Astrocyte of the spinal cord (primary cell): ENCODE results near the gene CDK16.

Experiments used
- DNase-seq: peaks from one replicate; pipeline ENCODE4 v3.0.0; 2011; ENCODE audit warnings: low read depth, low spot score
- H3K4me3 ChIP-seq: 2 replicates; pipeline ENCODE4 v1.5.1; 2011; ENCODE audit warnings: low read depth, mild to moderate bottlenecking, low read length, moderate library complexity
- in situ Hi-C: cut with HindIII; loops from 2 replicates; pipeline ENCODE4 v1.10.0; 2017; ENCODE audit warnings: low sequenced_read_pairs
- TF ChIP-seq, protein P1 (sequence below): IDR thresholded peaks from 2 replicates; pipeline ENCODE4 v1.5.1; 2012; ENCODE audit warnings: low read depth, mild to moderate bottlenecking, low read length, inconsistent platforms

CDK16 gene

DNA sequence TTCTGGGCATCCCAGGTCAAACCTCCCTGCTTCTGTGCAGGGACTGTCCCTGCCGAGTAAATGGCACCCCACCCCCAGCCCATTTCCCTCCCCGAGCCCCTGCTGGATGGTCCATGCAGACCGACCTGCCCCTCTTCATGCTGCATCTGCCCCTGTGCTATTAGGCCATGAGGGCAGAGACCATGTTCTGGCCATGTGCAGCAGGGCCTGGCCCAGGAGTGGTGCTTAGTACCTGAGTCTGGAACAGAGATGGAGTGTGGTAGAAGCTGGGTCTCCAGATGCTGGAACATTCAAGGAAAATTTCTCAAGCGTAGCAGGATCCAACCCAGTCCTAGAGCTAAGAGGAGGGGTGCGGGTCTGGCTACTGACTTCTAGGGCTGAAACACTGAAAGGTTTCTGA, 40.1 kb upstream of the CDK16 start:
- in situ Hi-C loops: no loop called here
- H3K4me3 ChIP-seq: no peak overlapping the region
- DNase-seq: no peak
- TF ChIP-seq, protein P1, sequence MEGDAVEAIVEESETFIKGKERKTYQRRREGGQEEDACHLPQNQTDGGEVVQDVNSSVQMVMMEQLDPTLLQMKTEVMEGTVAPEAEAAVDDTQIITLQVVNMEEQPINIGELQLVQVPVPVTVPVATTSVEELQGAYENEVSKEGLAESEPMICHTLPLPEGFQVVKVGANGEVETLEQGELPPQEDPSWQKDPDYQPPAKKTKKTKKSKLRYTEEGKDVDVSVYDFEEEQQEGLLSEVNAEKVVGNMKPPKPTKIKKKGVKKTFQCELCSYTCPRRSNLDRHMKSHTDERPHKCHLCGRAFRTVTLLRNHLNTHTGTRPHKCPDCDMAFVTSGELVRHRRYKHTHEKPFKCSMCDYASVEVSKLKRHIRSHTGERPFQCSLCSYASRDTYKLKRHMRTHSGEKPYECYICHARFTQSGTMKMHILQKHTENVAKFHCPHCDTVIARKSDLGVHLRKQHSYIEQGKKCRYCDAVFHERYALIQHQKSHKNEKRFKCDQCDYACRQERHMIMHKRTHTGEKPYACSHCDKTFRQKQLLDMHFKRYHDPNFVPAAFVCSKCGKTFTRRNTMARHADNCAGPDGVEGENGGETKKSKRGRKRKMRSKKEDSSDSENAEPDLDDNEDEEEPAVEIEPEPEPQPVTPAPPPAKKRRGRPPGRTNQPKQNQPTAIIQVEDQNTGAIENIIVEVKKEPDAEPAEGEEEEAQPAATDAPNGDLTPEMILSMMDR: no peak

DNA sequence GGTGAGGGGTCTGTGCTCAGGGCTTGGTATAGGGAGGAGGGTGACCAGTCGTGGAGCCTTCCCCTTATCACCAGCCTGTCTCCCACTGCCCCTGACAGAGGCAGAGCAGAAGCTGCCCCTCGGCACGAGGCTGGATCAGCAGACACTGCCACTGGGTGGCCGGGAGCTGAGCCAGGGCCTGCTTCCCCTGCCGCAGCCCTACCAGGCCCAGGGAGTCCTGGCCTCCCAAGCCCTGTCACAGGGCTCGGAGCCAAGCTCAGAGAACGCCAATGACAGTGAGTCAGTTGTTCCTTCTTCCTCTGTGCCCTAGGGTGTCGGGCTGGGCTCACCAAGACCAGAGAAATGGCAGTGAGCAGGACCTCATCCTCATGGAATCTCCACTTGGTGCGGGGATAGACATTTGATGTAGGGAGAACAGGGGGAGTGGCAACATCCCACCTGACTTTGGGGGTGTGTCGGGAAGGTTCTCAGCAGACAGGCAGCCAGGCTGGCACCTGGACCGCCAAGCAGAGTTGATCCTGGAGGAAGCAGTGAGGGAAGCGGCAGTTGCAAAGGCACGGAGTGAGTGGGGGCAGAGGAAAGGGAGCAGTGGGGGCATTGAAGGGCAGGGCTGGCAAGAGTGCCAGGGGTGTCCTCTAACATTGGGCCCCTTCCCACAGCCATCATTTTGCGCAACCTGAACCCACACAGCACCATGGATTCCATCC, 39.1 kb upstream of the CDK16 start:
- TF ChIP-seq, protein P1: no peak
- in situ Hi-C loops: no loop called here
- DNase-seq: peak; percentile 26
- no peak overlapping the region for H3K4me3 ChIP-seq

- no peak for DNase-seq
- TF ChIP-seq, protein P1: no peak
- in situ Hi-C loops: no loop called here
- no peak overlapping the region for H3K4me3 ChIP-seq
Measured at GRCh38 chrX:47179928-47180255, 38.6 kb upstream of the CDK16 start.

DNA sequence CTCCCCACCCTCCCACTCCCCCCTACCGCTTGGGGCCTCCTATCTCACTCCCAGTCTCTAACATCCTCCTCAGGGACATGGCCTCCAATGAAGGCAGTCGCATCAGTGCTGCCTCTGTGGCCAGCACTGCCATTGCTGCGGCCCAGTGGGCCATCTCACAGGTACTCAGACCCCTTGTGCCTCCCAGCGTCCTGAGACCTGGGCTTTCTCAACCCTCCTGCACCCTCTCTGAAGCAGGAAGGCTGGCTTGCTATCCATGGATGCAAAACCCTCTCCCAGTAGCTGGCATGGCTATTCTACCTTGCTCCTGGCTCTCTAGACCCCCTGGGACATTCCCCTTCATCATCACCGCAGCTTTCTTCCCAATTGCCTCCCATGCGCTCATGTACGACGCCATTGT, 38.1 kb upstream of the CDK16 start:
- in situ Hi-C loops: no loop called here
- TF ChIP-seq, protein P1: no peak
- no peak for DNase-seq
- H3K4me3 ChIP-seq: no peak overlapping the region

DNA sequence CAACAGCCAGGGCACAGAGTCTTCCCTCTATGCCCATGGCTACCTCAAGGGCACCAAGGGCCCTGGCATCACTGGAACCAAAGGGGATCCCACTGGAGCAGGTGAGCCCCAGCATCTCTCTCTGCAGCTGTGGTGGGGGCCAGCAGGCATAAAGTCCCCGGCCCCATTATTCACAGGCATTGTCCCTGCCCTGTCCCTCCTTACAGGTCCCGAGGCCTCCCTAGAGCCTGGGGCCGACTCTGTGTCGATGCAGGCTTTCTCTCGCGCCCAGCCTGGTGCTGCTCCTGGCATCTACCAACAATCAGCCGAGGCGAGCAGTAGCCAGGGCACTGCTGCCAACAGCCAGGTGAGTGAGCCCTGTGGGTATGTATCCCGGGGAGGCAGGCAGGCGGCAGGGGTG, 37.2 kb upstream of the CDK16 start:
- TF ChIP-seq, protein P1: no peak
- no peak overlapping the region for H3K4me3 ChIP-seq
- in situ Hi-C loops: no loop called here
- no peak for DNase-seq

DNA sequence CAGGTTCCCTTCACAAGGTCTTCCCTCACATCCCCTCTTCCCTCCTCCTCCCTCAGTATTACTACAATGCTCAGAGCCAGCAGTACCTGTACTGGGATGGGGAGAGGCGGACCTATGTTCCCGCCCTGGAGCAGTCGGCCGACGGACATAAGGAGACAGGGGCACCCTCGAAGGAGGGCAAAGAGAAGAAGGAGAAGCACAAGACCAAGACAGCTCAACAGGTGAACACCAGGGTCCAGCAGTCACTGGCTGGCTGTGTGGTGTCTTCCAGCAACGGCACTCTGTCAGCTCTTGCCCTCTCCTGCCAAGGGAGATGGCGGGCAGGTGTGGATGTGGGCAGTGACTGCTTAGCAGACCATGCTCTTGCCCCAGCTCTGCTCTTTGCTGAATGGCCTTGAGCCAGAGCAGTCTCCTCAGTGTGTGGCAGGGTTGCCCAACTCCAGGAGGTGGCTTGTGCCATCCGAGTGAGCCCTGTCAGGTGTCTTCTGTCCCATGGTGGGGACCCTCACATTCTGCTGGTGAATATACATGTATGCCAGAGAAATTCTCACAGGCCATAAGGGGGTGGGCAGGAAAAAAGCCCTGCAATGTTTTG, 36.3 kb upstream of the CDK16 start:
- TF ChIP-seq, protein P1: no peak
- in situ Hi-C loops: no loop called here
- H3K4me3 ChIP-seq: no peak overlapping the region
- DNase-seq: no peak

- DNase-seq: no peak
- no peak overlapping the region for H3K4me3 ChIP-seq
- TF ChIP-seq, protein P1: no peak
- in situ Hi-C loops: no loop called here
Measured at GRCh38 chrX:47184486-47184885, 34.0 kb upstream of the CDK16 start.
